Immature natural killer cell (primary cell): ENCODE results near the gene RELL2. TPM values are rescaled to one million over a fixed set of nuclear protein-coding genes. Genes with fewer than 3 reads are reported as not detected.
A peak's percentile ranks its signal among the peaks of the same experiment; 100 is the strongest.

Source experiments
- DNase-seq, 3 donors: peaks; one replicate each; pipeline ENCODE4 v3.0.0; 2022; ENCODE audit warnings: mixed read lengths in 1 of 3
- H3K27ac Mint-ChIP-seq, 6 donors: one replicate each; pipeline ENCODE4 v1.8.0; 2020; ENCODE audit warnings: mixed read lengths in 6 of 6, mild to moderate bottlenecking in 5 of 6, inconsistent platforms in 4 of 6, moderate library complexity in 3 of 6
- H3K27me3 Mint-ChIP-seq, 3 donors: one replicate each; pipeline ENCODE4 v1.8.0; 2020 to 2021; ENCODE audit warnings: low read depth in 3 of 3, mild to moderate bottlenecking in 3 of 3, mixed read lengths in 3 of 3, moderate library complexity in 3 of 3, inconsistent platforms in 1 of 3
- H3K36me3 Mint-ChIP-seq, 3 donors: one replicate each; pipeline ENCODE4 v1.8.0; 2020; ENCODE audit warnings: mixed read lengths in 3 of 3, inconsistent platforms in 2 of 3, mild to moderate bottlenecking in 2 of 3
- H3K4me1 Mint-ChIP-seq, 2 donors: one replicate each; pipeline ENCODE4 v1.8.0; 2020; ENCODE audit warnings: inconsistent platforms in 2 of 2, mild to moderate bottlenecking in 2 of 2, mixed read lengths in 2 of 2, moderate library complexity in 1 of 2
- H3K4me3 Mint-ChIP-seq, 5 donors: one replicate each; pipeline ENCODE4 v1.8.0; 2020; ENCODE audit warnings: mild to moderate bottlenecking in 5 of 5, mixed read lengths in 5 of 5, inconsistent platforms in 3 of 5, moderate library complexity in 3 of 5
- H3K9me3 Mint-ChIP-seq, 6 donors: one replicate each; pipeline ENCODE4 v1.8.0; 2020; ENCODE audit warnings: mild to moderate bottlenecking in 6 of 6, mixed read lengths in 6 of 6, inconsistent platforms in 4 of 6, moderate library complexity in 3 of 6
- polyA plus RNA-seq, 3 donors: library from polyadenylated mRNA; unstranded; fragments of 300-500 nt; fragmentation: Illumina TruSeq; gene quantifications; one replicate each; pipeline ENCODE4 v1.2.3, GENCODE V29; 2021

Gene RELL2
- polyA plus RNA-seq, 3 donors from 2014 or later = 1.0 to 3.1 (median 1.5) TPM

DNA sequence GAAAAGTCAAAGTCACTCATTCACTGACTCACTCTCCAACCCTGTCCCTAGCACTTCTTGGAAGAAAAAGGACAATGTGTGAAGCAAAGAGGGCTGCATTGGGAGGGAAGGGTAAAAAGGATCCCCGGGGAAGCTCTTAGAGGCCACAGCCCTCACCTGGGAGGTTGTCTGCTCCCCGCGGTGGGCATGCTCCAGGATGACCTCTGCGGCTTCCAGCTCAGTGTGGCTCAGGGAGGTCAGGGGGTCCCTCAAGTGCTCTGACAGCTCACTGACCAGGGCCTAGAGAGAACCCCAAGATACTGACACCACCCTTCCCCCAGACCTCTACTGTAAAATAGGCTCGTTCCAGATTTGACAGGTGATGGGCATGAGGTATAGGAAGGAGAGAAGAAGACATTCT lies 10.4 kb downstream of the RELL2 start:
- H3K9me3 Mint-ChIP-seq = no peaks in the 10 kb centered on the region
- peaks cover 5 to 19% (median 15%) of the 10 kb centered on the region in 3 donors for H3K36me3 Mint-ChIP-seq
- H3K4me1 Mint-ChIP-seq = peaks cover 32 to 40% of the 10 kb centered on the region in 2 donors
- no peak overlapping the region for H3K27ac Mint-ChIP-seq
- no peak overlapping the region for H3K4me3 Mint-ChIP-seq
- DNase-seq = no peak
- H3K27me3 Mint-ChIP-seq = no peaks in the 10 kb centered on the region

DNA sequence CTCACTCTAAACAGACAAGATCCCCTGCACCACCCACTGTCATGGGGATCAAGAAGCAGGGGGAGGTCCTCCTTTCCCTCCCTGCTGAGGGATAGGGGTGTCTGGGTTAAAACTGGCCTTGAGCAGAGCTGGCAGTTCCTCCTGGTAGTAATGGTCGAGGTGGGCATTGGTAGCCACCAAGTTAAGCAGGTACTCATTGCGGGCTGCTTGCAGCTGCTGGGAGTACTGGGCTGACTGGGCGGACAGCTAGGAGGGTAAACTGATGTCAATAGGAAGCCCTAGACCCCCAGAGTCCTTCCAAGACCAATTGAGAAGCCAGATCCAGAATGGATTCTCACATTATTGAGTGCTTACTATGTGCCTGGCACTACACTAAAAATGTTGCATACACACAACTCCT lies 11.1 kb downstream of the RELL2 start:
- Mint-ChIP-seq H3K36me3 (peaks cover 5 to 19% (median 15%) of the 10 kb centered on the region in 3 donors), H3K27me3 (no peaks in the 10 kb centered on the region), H3K4me1 (peaks cover 33 to 46% of the 10 kb centered on the region in 2 donors), H3K27ac (peak overlapping the region in 1 of 6 donors; percentile 39), H3K9me3 (no peaks in the 10 kb centered on the region), H3K4me3 (no peak overlapping the region)
- no peak for DNase-seq

DNA sequence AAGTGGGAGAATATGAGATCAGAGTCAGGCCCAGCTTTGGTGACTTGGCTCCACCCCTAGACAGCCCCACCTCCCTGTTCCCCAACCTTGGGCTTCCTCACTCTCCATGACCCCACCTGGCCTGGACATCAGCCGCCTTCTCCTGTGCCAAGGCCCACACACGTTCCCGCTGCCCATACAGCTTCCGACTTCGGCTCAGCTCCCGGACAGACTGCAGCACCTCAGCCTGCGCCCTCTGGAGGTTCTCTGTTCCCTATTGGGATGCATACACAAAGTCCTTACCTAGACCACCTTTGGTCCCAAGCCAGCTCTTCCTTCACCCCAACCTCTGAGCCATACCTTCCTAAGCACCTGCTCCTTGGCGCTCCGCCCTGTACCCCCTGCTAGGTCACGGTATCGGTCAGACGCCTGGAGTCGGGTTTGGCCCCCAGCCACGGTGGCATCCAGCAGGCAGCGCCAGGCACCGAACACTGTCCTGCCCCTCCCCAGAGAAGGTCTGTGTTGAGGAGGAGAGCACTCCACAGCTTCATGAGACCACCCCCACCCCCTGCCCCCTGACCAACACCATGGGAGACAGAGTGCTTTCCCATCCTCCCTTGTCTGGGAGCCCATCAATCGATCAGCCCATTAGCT lies 12.4 kb downstream of the RELL2 start:
- no peak for DNase-seq
- Mint-ChIP-seq H3K4me3 (peak overlapping the region in 2 of 5 donors; percentile 14 to 99), H3K9me3 (no peaks in the 10 kb centered on the region), H3K27me3 (peaks cover 0 to 2% (median 0%) of the 10 kb centered on the region in 3 donors), H3K27ac (peak overlapping the region in 5 of 6 donors; percentile 36 to 92 (median 55)), H3K36me3 (peaks cover 5 to 19% (median 15%) of the 10 kb centered on the region in 3 donors), H3K4me1 (peaks cover 35 to 49% of the 10 kb centered on the region in 2 donors)

DNA sequence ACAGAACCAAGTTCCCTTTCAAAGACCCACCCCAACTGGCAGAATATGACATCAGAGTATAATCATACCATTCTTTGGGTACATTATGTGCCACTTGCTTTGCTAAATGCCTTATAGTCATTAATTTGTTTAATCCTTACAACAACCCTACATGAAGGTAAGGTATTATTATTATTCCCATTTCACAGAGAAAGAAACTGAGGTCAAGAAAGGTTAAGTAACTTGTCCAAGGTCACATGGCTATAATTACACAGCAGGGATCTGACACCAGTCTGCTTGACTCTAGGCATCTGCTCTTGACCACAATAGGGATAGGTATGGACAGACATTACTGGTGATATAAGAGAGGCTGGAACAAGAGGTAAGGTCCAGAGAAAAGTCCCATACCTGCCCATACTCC lies 13.2 kb downstream of the RELL2 start:
- no peaks in the 10 kb centered on the region for H3K9me3 Mint-ChIP-seq
- peaks cover 0 to 2% (median 0%) of the 10 kb centered on the region in 3 donors for H3K27me3 Mint-ChIP-seq
- H3K4me3 Mint-ChIP-seq = peak overlapping the region; percentile 75 to 99 (median 96)
- peaks cover 5 to 17% (median 13%) of the 10 kb centered on the region in 3 donors for H3K36me3 Mint-ChIP-seq
- DNase-seq = no peak
- H3K4me1 Mint-ChIP-seq = peaks cover 35 to 49% of the 10 kb centered on the region in 2 donors
- H3K27ac Mint-ChIP-seq = peak overlapping the region in 5 of 6 donors; percentile 75 to 93 (median 84)

DNA sequence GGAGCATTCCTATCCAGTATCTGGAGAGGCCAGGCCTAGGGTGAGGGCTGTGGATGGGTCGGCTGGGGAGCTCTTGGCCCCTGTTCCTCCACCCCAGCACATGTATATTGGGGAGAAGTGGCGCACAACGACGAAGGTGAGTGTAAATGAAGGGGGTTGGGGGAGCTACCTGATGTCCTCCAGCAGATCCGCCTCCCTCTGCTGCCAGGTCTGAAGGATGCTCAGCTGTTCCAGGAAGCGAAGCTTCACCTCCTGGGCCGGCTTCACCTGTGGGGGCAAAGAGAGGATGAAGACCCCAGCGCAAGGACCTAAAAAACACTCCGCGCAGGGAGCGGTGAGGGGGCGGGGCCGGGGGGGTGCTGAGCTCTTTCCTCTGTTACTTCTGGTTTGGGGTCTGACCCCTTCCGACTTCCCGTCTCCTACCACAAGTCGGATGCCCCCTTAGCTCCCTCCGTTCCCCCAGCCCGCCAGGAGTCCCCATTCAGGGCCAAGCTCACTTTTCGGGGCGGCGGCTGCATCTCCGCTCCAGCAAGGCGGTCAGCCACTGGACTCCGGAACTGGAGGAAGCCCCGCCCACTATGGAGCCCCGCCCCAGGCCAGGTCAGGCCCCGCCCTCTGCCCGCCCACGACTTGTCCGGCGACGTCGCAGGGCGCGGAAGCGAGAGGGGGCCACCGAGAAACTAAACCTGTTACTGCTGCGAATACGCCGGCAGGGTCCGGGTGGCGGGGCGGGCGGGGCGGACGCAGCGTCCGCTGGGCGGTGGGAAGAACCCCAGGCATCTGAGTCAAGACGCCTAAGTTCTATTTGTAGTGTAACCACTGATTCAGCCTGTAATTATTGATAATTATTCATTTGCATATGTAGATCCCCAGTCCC lies 14.3 kb downstream of the RELL2 start, which contains the start of gene FCHSD1:
Gene FCHSD1 (minus strand): TSS at position 568 of the 877 bp plus-strand sequence. CDS start 50 bp downstream, at position 518.
- DNase-seq = peak; percentile 85 to 88 (median 87)
- H3K4me1 Mint-ChIP-seq = peaks cover 35 to 49% of the 10 kb centered on the region in 2 donors
- H3K27ac Mint-ChIP-seq = peak within 1 kb of the TSS; percentile 84 to 98 (median 94)
- H3K4me3 Mint-ChIP-seq = peak within 1 kb of the TSS; percentile 96 to 99 (median 98)
- H3K36me3 Mint-ChIP-seq = peaks cover 13 to 17% (median 16%) of the 10 kb centered on the region in 3 donors
- peaks cover 0 to 2% (median 1%) of the 10 kb centered on the region in 3 donors for H3K27me3 Mint-ChIP-seq
- no peaks in the 10 kb centered on the region for H3K9me3 Mint-ChIP-seq

DNA sequence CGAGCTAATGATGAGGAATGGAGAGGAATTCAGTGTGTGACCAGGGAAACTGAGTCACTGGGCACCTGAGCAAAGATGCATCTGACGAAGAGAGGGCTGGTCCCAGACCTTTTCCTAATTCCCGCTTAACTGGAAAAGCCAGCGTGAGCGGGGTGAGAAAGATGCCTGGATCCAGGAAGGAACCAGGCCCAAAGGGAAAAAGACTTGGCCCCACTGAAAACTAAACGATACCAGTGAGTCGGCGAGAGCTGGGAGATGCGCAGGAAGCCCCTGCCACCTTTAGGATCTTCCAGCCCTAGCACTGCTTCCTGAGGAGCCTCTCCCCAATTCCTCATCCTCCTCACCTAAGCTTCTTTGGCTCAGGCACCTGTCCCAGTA lies 14.9 kb downstream of the RELL2 start:
- peaks cover 0 to 2% (median 2%) of the 10 kb centered on the region in 3 donors for H3K27me3 Mint-ChIP-seq

DNA sequence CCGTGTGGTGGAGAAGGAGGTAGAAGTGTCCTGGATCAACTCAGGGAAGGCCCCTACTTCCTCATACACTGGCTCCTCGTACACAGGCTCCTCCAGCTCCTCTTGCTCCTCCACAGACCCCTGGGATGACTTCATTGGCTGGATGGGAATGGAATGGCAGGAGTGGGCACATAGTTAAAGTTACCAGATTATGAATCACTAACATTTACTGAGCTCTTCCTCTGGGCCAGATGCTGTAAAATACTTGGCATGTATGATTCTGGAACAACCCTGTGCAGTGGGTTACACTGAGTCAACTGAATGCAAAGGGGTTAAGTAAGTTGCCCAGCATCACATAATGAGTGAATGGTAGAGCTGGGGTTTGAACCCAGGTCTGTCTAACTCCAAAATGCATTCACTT lies 17.5 kb downstream of the RELL2 start:
- Mint-ChIP-seq H3K9me3 (no peaks in the 10 kb centered on the region), H3K4me1 (peaks cover 30 to 37% of the 10 kb centered on the region in 2 donors), H3K27me3 (peaks cover 0 to 2% (median 2%) of the 10 kb centered on the region in 3 donors), H3K36me3 (peaks cover 20 to 33% (median 23%) of the 10 kb centered on the region in 3 donors), H3K27ac (no peak overlapping the region), H3K4me3 (no peak overlapping the region)
- DNase-seq = no peak

More for the DNA sequence above, 14.9 kb downstream of the RELL2 start:
- H3K4me3 Mint-ChIP-seq = peak overlapping the region; percentile 96 to 99 (median 98)
- H3K36me3 Mint-ChIP-seq = peaks cover 13 to 17% (median 14%) of the 10 kb centered on the region in 3 donors
- H3K27ac Mint-ChIP-seq = peak overlapping the region; percentile 39 to 95 (median 83)
- peaks cover 34 to 49% of the 10 kb centered on the region in 2 donors for H3K4me1 Mint-ChIP-seq
- DNase-seq = no peak
- no peaks in the 10 kb centered on the region for H3K9me3 Mint-ChIP-seq

DNA sequence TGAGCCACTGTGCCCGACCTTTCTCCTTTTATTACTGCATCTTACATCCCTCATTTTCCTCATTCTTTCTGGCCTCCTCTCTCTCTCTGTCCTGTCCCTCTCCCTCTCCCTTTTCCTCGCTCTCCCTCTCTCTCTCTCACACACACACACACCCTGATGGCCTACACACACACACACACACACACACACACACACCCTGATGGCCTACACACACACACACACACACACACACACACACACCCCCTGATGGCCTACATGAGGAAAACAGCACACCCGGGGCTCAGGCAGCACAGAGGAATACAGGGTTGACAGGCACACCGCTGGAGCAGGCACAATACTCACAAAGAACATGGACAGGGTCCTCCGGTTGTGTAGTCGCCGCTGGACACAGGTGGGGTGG lies 18.2 kb downstream of the RELL2 start:
- Mint-ChIP-seq H3K4me3 (no peak overlapping the region), H3K27ac (no peak overlapping the region), H3K4me1 (peaks cover 23 to 31% of the 10 kb centered on the region in 2 donors), H3K27me3 (peaks cover 0 to 2% (median 2%) of the 10 kb centered on the region in 3 donors), H3K36me3 (peaks cover 22 to 33% (median 24%) of the 10 kb centered on the region in 3 donors), H3K9me3 (no peaks in the 10 kb centered on the region)
- no peak for DNase-seq

DNA sequence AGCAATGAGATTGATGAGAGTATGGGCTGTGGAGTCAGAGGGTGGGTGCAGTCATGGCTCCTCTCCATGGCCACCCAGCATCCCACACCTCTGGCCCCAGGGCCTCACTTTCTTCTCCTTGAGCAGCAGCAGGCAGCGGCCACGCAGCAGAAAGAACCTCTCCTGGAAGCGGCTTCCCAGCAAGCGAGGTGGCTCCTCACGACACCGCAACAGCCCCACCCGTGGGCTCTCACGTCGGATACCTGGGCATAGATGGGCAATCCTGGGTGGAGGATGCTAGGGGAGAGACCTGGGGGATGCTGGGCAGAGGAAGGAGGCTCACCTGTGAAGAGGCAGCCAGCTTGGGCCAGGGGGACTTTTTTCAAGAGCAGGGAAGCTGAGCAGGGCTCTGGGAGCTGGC lies 19.6 kb downstream of the RELL2 start:
- Mint-ChIP-seq H3K27me3 (peaks cover 0 to 2% (median 2%) of the 10 kb centered on the region in 3 donors), H3K36me3 (peaks cover 25 to 33% (median 28%) of the 10 kb centered on the region in 3 donors), H3K4me3 (no peak overlapping the region), H3K4me1 (peaks cover 11 to 17% of the 10 kb centered on the region in 2 donors), H3K9me3 (no peaks in the 10 kb centered on the region), H3K27ac (peak overlapping the region in 1 of 6 donors; percentile 69)
- no peak for DNase-seq

DNA sequence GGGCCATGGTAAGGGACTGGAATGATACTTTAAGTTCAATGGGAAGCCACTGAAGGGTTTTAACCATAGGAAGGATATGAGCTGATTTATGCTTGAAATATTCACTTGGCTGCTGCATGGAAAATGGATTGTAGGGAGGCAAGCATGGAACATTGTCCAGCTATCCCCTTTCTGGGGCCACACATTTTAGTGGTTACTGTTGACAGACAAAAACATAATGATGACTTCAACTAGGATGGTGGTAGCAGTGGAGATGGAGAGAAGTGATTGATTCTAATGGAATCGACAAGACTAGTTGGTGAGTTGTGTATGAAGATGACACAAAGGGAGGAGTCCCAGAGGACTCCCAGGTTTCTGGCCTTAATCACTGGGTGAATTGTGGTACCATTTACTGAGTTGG lies 20.6 kb downstream of the RELL2 start:
- DNase-seq = no peak
- Mint-ChIP-seq H3K27ac (no peak overlapping the region), H3K4me3 (no peak overlapping the region), H3K9me3 (no peaks in the 10 kb centered on the region), H3K36me3 (peaks cover 26 to 35% (median 33%) of the 10 kb centered on the region in 3 donors), H3K27me3 (peaks cover 0 to 4% (median 2%) of the 10 kb centered on the region in 3 donors), H3K4me1 (peaks cover 2 to 7% of the 10 kb centered on the region in 2 donors)

DNA sequence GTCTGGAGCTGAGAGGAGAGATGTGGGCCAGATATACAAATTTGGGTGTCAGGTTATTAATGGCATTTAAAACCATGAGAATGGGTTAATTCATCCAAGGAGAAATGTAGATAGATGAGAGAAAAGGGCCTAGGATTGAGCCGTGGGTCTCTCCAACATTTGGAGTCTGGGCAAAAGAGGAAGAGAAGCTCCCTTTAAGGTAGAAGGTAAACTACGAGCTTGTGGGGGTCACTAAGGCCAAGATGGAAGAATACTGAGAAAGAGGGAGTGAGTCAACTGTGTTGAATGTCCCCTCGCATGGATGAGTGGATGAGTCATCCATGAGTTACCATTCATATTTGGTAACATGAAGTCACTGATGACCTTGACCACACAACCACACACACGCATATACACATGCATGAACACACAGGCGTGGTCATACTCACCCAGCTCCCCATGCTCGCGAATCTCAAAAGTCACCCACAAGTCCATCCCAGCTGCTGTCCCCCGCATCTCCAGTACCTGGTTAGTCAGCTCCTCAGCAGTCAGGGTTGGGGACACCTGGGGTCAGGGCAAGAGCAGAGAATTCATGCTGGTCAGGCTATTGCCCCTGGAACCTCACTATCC lies 21.2 kb downstream of the RELL2 start:
- Mint-ChIP-seq H3K4me3 (no peak overlapping the region), H3K9me3 (no peaks in the 10 kb centered on the region), H3K36me3 (peaks cover 26 to 37% (median 36%) of the 10 kb centered on the region in 3 donors), H3K27ac (peak overlapping the region in 1 of 6 donors; percentile 19), H3K4me1 (peaks cover under 1% of the 10 kb centered on the region in 2 donors), H3K27me3 (peaks cover 0 to 4% (median 2%) of the 10 kb centered on the region in 3 donors)
- DNase-seq = no peak

DNA sequence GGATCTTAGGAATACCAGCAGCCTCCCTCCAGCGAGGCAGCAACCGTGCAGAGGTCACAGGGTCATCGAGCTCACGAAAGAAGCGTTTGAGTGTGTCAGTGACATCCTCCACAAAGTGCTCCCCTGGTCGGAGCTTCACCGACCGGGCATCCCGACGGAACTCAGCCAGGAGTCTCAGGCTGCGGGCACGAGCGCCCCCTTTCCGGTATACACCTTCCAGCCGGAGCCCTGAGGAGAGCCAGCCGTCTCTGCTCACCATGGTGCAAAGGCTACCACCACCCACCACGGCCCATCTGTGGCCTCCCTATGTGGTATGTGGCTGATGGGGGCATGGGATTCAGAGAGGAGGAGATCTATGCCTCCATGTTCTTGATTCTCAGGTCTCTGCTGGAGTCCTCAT lies 25.2 kb downstream of the RELL2 start:
- Mint-ChIP-seq H3K9me3 (no peaks in the 10 kb centered on the region), H3K4me1 (peaks cover 5 to 6% of the 10 kb centered on the region in 2 donors), H3K27ac (no peak overlapping the region), H3K4me3 (no peak overlapping the region), H3K27me3 (peaks cover 0 to 2% (median 2%) of the 10 kb centered on the region in 3 donors), H3K36me3 (peaks cover 17 to 25% (median 18%) of the 10 kb centered on the region in 3 donors)
- DNase-seq = no peak

DNA sequence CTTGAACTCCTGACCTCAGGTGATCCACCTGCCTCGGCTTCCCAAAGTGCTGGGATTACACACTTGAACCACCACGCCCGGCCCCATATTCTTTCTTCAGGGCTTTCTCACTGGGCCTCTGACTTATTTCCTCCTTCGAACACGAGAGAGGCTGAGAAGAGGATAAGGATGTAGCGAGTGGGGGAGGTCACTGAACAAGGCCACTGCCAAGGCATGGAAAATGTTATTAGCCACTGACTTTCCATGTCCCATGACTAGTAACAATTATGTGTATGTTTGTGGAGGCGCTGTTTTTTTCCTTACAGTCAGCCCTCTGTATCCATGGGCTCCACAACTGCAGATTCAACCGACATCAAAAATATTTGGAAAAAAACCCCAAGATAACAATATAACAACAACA lies 26.7 kb downstream of the RELL2 start:
- Mint-ChIP-seq H3K9me3 (no peaks in the 10 kb centered on the region), H3K4me3 (no peak overlapping the region), H3K27me3 (peaks cover 0 to 2% (median 2%) of the 10 kb centered on the region in 3 donors), H3K4me1 (peaks cover 5 to 6% of the 10 kb centered on the region in 2 donors), H3K27ac (no peak overlapping the region), H3K36me3 (peaks cover 7 to 14% (median 10%) of the 10 kb centered on the region in 3 donors)
- DNase-seq = no peak
